Endothelial cell of umbilical vein (primary cell): ENCODE results near the gene SRGAP3. TPM values are rescaled to one million over a fixed set of nuclear protein-coding genes. Genes with fewer than 3 reads are reported as not detected.

Source experiments
- BruUV-seq: library from RNA; stranded (reverse); fragments of 400-500 nt; replicated peaks from 2 replicates; lab custom pipeline; 2021; lab: Mats Ljungman, UMichigan
- CTCF ChIA-PET: fragments of 300-600, 350-600 bp; sonication (Branson Sonifier 250); formaldehyde crosslinking; loops from one replicate; lab custom pipeline; 2021; ENCODE audit warnings: antibody characterized with exemption, inconsistent platforms; lab: Charles Lee
- POLR2A ChIA-PET: fragments of 300-600, 350-600 bp; sonication (Branson Sonifier 250); formaldehyde crosslinking; loops from one replicate; lab custom pipeline; 2021; ENCODE audit warnings: antibody characterized with exemption, inconsistent platforms; lab: Charles Lee
- DNase-seq: peaks from one replicate; pipeline ENCODE4 v3.0.0-alpha.2; 2011; ENCODE audit warnings: low read depth, low spot score
- FAIRE-seq: peaks from 2 replicates; lab custom pipeline; 2011; peaks lifted over from hg19 to GRCh38; lab: Jason Lieb, UNC
- H2AFZ ChIP-seq: 2 replicates; pipeline ENCODE4 v1.6.0; 2012; ENCODE audit warnings: low read depth, low read length, control low read depth, inconsistent platforms
- H3K27ac ChIP-seq: 2 replicates; pipeline ENCODE4 v1.5.1; 2011; ENCODE audit warnings: low read depth, mild to moderate bottlenecking, control low read depth, low read length, moderate library complexity; ENCODE audit not compliant: insufficient read depth
- H3K27me3 ChIP-seq, 2 experiments: 2 replicates each; pipeline versions ENCODE4 v1.6.0 to v1.6.1; 2011; ENCODE audit warnings: low read length in 2 of 2, mixed read lengths in 1 of 2; ENCODE audit not compliant: control insufficient read depth in 2 of 2, insufficient read depth in 2 of 2
- H3K36me3 ChIP-seq, 2 experiments: 2 replicates in 1 of 2; 3 replicates in 1 of 2; pipeline ENCODE4 v1.5.1; 2011; ENCODE audit warnings: low read length in 2 of 2, mild to moderate bottlenecking in 1 of 2, moderate library complexity in 1 of 2; ENCODE audit not compliant: control insufficient read depth in 2 of 2, insufficient read depth in 2 of 2; ENCODE audit errors: extremely low read depth in 1 of 2
- H3K4me1 ChIP-seq: 3 replicates; pipeline ENCODE4 v1.5.1; 2011; ENCODE audit warnings: mild to moderate bottlenecking, low read length; ENCODE audit not compliant: control insufficient read depth, insufficient read depth; ENCODE audit errors: extremely low read depth
- H3K4me2 ChIP-seq: 2 replicates; pipeline ENCODE4 v1.6.1; 2011; ENCODE audit warnings: low read length, control low read depth, mixed read lengths; ENCODE audit not compliant: insufficient read depth
- H3K4me3 ChIP-seq, 3 experiments: fragments of 200-600 bp in 1 of 3; sonication (generic), shearing (Covaris generic) in 1 of 3; replicated peaks in 1 of 3; 2 replicates each; pipeline ENCODE4 v1.5.1; 2011 to 2016; ENCODE audit warnings: control low read depth in 3 of 3, low read length in 3 of 3, mild to moderate bottlenecking in 2 of 3, inconsistent platforms in 1 of 3, low read depth in 1 of 3, moderate library complexity in 1 of 3; ENCODE audit not compliant: insufficient read depth in 1 of 3
- H3K79me2 ChIP-seq: 2 replicates; pipeline ENCODE4 v1.6.0; 2012; ENCODE audit warnings: low read length, inconsistent platforms; ENCODE audit not compliant: control insufficient read depth, insufficient read depth
- H3K9ac ChIP-seq: replicated peaks from 2 replicates; pipeline ENCODE3; 2011; ENCODE audit warnings: low read length, control low read depth; ENCODE audit not compliant: insufficient read depth; ENCODE audit errors: extremely low read depth
- H3K9me1 ChIP-seq: replicated peaks from 3 replicates; pipeline ENCODE4 v1.6.0; 2011; ENCODE audit warnings: mild to moderate bottlenecking, low read length; ENCODE audit not compliant: control insufficient read depth, insufficient read depth; ENCODE audit errors: extremely low read depth
- H3K9me3 ChIP-seq: replicated peaks from 2 replicates; pipeline ENCODE4 v1.5.1; 2012; ENCODE audit warnings: low read length, inconsistent platforms; ENCODE audit not compliant: control insufficient read depth, insufficient read depth
- H4K20me1 ChIP-seq: replicated peaks from 2 replicates; pipeline ENCODE3; 2011; ENCODE audit warnings: mild to moderate bottlenecking, low read length; ENCODE audit not compliant: control insufficient read depth, insufficient read depth; ENCODE audit errors: extremely low read depth
- CTCF ChIP-seq, 2 donors: IDR thresholded peaks; 1 replicate in 1 of 2; 2 replicates in 1 of 2; pipeline ENCODE4 v1.5.1; 2011; ENCODE audit warnings: low read length in 2 of 2, mild to moderate bottlenecking in 2 of 2, moderate library complexity in 2 of 2, control low read depth in 1 of 2, inconsistent platforms in 1 of 2, low read depth in 1 of 2; ENCODE audit not compliant: insufficient read depth in 1 of 2; ENCODE audit errors: extremely low read depth in 1 of 2
- EZH2 ChIP-seq: IDR thresholded peaks from 2 replicates; pipeline ENCODE4 v1.6.1; 2012; ENCODE audit warnings: borderline replicate concordance, low read depth, mild to moderate bottlenecking, moderate library complexity, low read length, inconsistent platforms; ENCODE audit not compliant: severe bottlenecking
- FOS ChIP-seq: IDR thresholded peaks from 2 replicates; pipeline ENCODE4 v1.6.1; 2011; ENCODE audit warnings: mild to moderate bottlenecking, low read length, moderate library complexity, borderline replicate concordance; ENCODE audit not compliant: insufficient read depth
- GATA2 ChIP-seq: IDR thresholded peaks from 2 replicates; pipeline ENCODE4 v1.7.0; 2011; ENCODE audit warnings: low read depth, mild to moderate bottlenecking, moderate library complexity, mixed read lengths, low read length; ENCODE audit not compliant: insufficient read length, insufficient read depth
- JUN ChIP-seq: IDR thresholded peaks from 2 replicates; pipeline ENCODE4 v1.6.1; 2011; ENCODE audit warnings: borderline replicate concordance, low read depth; ENCODE audit not compliant: insufficient read length, insufficient read depth
- MAX ChIP-seq: IDR thresholded peaks from 2 replicates; pipeline ENCODE4 v1.6.1; 2011; ENCODE audit not compliant: insufficient read depth, insufficient read length
- MYC ChIP-seq: IDR thresholded peaks from one replicate; pipeline ENCODE4 v1.6.1; 2011; ENCODE audit warnings: mild to moderate bottlenecking, low read depth, low read length
- POLR2A ChIP-seq: IDR thresholded peaks from 2 replicates; pipeline ENCODE4 v1.6.1; 2012; ENCODE audit warnings: low read depth, mild to moderate bottlenecking, control low read depth, low read length
- POLR2AphosphoS5 ChIP-seq: IDR thresholded peaks from 2 replicates; pipeline ENCODE4 v1.6.1; 2012; ENCODE audit warnings: low read depth, mild to moderate bottlenecking, control low read depth, low read length, moderate library complexity; ENCODE audit not compliant: insufficient read depth
- dilution Hi-C: fragments of 300-500 bp; cut with MboI; formaldehyde crosslinking; loops from one replicate; pipeline ENCODE4 v1.15.0; 2019; ENCODE audit warnings: low sequenced_read_pairs; ENCODE audit not compliant: extremely low pct_ligation_motif_present
- intact Hi-C: fragments of 100-400 bp; cut with micrococcal nuclease; formaldehyde crosslinking; loops from one replicate; pipeline ENCODE4 v1.10.0; 2022
- polyA plus RNA-seq, 4 experiments: library from polyadenylated mRNA; depleted of rRNA in 3 of 4; stranded (reverse) in 3 of 4; unstranded in 1 of 4; fragments of >200 nt; gene quantifications; 2 replicates each; pipeline versions ENCODE4 v1.2.1 to v1.2.3, GENCODE V29; 2011 to 2012; ENCODE audit warnings: missing spikeins in 1 of 4
- total RNA-seq: library from RNA; stranded (reverse); gene quantifications from 2 replicates; pipeline ENCODE4 v1.2.3, GENCODE V29; 2021

Gene SRGAP3
- total and polyA plus RNA-seq, 2 donors (not counting 3 experiments of a cell fraction or from before 2014, with no cell fraction given) = 0.06 TPM; not detected in 1

- POLR2A ChIA-PET = no interaction called here
Measured at GRCh38 chr3:9231937-9232336, 17.5 kb downstream of the SRGAP3 start.

More at GRCh38 chr3:9231937-9232336, 17.5 kb downstream of the SRGAP3 start:
- no peak overlapping the region for H3K9ac ChIP-seq
- TF ChIP-seq MYC (no peak), GATA2 (no peak), MAX (no peak), POLR2A (no peak), EZH2 (no peak), FOS (no peak), CTCF (IDR thresholded peaks at IDR 0.05; ENCODE audit: extremely low read depth in 1 of 2, insufficient read depth in 1 of 2, low read depth in 1 of 2, low read length in 2 of 2) (no peak), POLR2AphosphoS5 (no peak), JUN (no peak)
- BruUV-seq = no TSS peak
- DNase-seq (no peak), FAIRE-seq (no peak)
- intact Hi-C loops (no loop called here), dilution Hi-C loops (no loop called here)
- H3K4me1 ChIP-seq = no peaks in the 10 kb centered on the region
- no peaks in the 10 kb centered on the region for H3K9me3 ChIP-seq
- H3K9me1 ChIP-seq = no peaks in the 10 kb centered on the region
- no peak overlapping the region for H2AFZ ChIP-seq
- no peaks in the 10 kb centered on the region for H3K79me2 ChIP-seq
- no peaks in the 10 kb centered on the region for H4K20me1 ChIP-seq
- H3K36me3 ChIP-seq = no peaks in the 10 kb centered on the region
- H3K27ac ChIP-seq = no peak overlapping the region
- CTCF ChIA-PET = no interaction called here
- H3K4me3 ChIP-seq = no peak overlapping the region
- no peaks in the 10 kb centered on the region for H3K27me3 ChIP-seq
- no peak overlapping the region for H3K4me2 ChIP-seq
